Fibroblast of mammary gland (primary cell): ENCODE measurements around the gene ZNF234.
"Not testable (repeated sequence)": the region's sequence is repeated elsewhere in the genome, so short reads cannot be mapped to it uniquely, and the experiment has no call there.

Experiments used
- DNase-seq: peaks from one replicate; pipeline ENCODE4 v3.0.0-alpha.2; 2010; ENCODE audit warnings: low read depth
- H3K4me3 ChIP-seq: 2 replicates; pipeline ENCODE4 v1.5.1; 2011; ENCODE audit warnings: low read depth, mild to moderate bottlenecking, low read length, moderate library complexity; ENCODE audit not compliant: control insufficient read depth
- CTCF ChIP-seq: conservative IDR thresholded peaks from 2 replicates; pipeline ENCODE4 v1.5.1; 2011; ENCODE audit warnings: low read depth, low read length, inconsistent platforms; ENCODE audit not compliant: control insufficient read depth, insufficient read depth

Gene ZNF234

DNA sequence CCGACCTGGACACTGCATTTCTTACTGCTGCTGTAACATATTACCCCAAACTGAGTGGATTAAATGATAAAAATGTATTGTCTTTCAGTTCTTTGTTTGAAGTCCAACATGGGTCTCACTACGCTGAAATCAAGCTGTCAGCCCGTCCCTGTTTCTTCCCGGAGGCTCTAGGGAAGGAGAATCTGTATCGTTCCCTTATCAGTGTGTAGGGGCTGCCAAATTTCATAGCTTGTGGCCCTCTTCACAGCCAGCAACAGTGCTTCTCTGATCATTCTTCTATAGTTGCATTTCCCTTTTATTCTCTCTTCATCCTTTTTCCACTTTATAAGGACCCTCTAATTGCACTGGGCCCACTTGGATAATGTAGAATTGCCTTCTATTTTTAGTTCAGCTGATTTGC lies 10.1 kb downstream of the ZNF234 start:
- TF ChIP-seq CTCF, result no peak
- no peak for DNase-seq

DNA sequence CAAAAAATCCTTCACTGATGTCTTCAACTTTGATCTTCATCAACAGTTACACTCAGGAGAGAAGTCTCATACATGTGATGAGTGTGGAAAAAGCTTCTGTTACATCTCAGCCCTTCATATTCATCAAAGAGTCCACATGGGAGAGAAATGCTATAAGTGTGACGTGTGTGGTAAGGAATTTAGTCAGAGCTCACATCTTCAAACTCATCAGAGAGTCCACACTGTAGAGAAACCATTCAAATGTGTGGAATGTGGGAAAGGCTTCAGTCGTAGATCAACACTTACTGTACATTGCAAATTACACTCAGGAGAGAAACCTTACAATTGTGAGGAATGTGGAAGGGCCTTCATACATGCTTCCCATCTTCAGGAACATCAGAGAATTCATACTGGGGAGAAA lies 15.1 kb downstream of the ZNF234 start:
- TF ChIP-seq CTCF, result no peak
- DNase-seq, result no peak
- no peak overlapping the region for H3K4me3 ChIP-seq

More for the DNA sequence above, 10.1 kb downstream of the ZNF234 start:
- no peak overlapping the region for H3K4me3 ChIP-seq

DNA sequence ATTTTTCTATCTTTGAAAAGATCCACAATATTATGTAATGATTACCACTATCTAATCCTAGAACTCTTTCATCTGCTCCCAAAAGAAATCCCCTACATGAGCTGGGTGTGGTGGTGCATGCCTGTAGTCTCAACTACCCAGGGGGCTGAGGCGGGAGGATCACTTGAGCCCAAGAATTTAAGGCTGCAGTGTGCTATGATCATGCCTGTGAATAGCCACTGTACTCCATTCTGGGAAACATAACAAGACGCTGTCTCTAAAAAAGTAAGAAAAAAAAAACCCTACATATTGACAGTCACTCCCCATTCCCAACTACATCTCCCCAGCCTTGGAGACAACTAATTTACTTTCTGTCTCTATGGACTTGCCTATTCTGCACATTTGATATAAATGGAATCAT lies 22.4 kb downstream of the ZNF234 start:
- DNase-seq, result no peak
- no peak overlapping the region for H3K4me3 ChIP-seq
- no peak for TF ChIP-seq CTCF

DNA sequence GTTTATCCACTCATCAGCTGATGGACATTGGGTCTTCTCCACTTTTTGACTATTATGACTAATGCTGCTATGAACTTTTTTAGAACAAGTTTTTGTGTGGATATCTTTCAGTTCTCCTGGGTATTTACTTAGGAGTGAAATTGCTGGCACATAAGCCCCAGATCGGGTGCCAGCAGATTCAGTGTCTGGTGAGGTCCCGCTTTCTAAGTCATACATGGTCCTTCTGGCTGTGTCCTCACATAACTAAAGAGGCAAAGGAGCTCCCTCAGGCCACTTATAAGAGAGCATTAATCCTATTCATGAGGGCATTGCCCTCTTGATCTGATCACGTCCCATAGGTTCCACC lies 22.9 kb downstream of the ZNF234 start:
- no peak for DNase-seq
- H3K4me3 ChIP-seq, result peak overlapping the region; percentile 96
- no peak for TF ChIP-seq CTCF

DNA sequence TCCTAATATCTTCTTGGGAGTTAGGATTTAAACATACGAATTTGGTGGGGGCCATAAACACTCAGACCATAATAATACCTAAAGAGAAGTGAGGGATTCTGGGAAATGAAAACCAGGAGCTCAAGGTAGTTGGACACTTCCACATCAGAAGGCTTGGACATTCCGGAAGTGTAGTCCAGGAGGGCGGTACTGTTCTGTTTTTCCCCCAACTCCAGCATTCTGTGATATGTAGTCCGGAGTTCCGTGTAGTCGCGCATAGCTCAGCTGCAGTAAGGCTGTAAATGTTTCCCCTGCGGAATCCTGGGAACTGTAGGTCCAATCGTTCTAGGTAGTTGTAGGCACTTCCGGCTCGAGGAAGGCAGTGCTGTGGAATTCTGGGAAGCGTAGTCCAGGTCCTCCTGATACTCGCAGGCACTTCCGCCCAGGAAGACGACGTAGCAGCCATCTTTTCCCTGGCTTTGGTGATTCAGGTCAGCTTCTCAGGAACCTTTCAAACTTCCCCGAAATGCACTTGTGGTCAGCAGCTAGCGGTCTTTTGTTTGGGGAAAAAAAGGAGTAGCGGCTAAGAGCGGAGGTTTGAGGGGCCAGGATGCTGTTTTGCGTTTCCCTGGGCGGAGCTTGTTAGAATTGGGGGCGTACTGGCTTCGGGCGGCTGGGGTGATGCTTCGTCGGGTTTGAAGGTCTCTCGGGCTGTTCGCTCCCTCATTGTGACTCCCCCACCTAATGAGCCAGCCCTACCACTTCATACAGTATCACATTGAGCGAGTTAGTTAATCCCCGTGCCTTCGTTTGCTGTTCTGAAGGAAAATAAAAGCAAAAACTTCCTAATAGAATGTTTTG lies 23.5 kb downstream of the ZNF234 start, which contains the start of gene ZNF226:
Gene ZNF226, plus strand, starts transcription at position 428 of the 840 bp plus-strand sequence. CDS start 4,981 bp downstream, outside the sequence.
- no peak for TF ChIP-seq CTCF
- peak within 1 kb of the TSS; percentile 96 for H3K4me3 ChIP-seq
- peak; percentile 98 for DNase-seq

DNA sequence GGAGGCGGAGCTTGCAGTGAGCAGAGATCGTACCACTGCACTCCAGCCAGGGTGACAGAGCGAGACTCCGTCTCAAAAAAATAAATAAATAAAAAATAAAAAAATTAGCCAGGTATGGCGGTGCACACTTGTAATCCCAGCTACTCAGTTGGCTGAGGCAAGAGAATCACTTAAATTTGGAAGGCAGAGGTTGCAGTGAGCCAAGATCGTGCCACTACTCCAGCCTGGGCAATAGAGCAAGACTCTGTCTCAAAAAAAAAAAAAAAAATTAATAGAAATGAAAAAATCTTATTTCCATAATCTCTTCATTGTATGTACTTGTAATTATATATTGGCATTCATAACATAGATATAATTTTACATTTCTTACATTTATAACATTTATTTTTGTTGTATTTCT lies 29.3 kb downstream of the ZNF234 start:
- not testable (repeated sequence) for H3K4me3 ChIP-seq, DNase-seq

GRCh38 chr19:44176590-44176989 lies 35.2 kb downstream of the ZNF234 start:
- no peak for TF ChIP-seq CTCF
- DNase-seq, result peak; percentile 27
- H3K4me3 ChIP-seq, result no peak overlapping the region
